ENCODE measurements around the gene ASTN2.

The ASTN2 gene

GRCh38 chr9:117403403-117403811 is 11.4 kb downstream of the ASTN2 start:
- no peak for DNase-seq (ENCODE audit: low spot score)
- TF ChIP-seq CTCF (IDR thresholded peaks at IDR 0.05; ENCODE audit: extremely low read depth, insufficient read depth, missing control alignments): no peak
- in situ Hi-C loops (cut with MboI; ENCODE audit: low pct_unique_long_range_greater_than_20kb, low sequenced_read_pairs, unreplicated experiment): no loop called here

GRCh38 chr9:117400171-117400570 is 14.7 kb downstream of the ASTN2 start:
- in situ Hi-C loops (cut with MboI; ENCODE audit: low pct_unique_long_range_greater_than_20kb, low sequenced_read_pairs, unreplicated experiment): no loop called here
- no peak for DNase-seq (ENCODE audit: low spot score)
- TF ChIP-seq CTCF (IDR thresholded peaks at IDR 0.05; ENCODE audit: extremely low read depth, insufficient read depth, missing control alignments): no peak

GRCh38 chr9:117395151-117395650 is 19.7 kb downstream of the ASTN2 start:
- in situ Hi-C loops (cut with MboI; ENCODE audit: low pct_unique_long_range_greater_than_20kb, low sequenced_read_pairs, unreplicated experiment): no loop called here
- no peak for DNase-seq (ENCODE audit: low spot score)
- TF ChIP-seq CTCF (IDR thresholded peaks at IDR 0.05; ENCODE audit: extremely low read depth, insufficient read depth, missing control alignments): no peak

- DNase-seq (ENCODE audit: low spot score): no peak
- no peak for TF ChIP-seq CTCF (IDR thresholded peaks at IDR 0.05; ENCODE audit: extremely low read depth, insufficient read depth, missing control alignments)
- in situ Hi-C loops (cut with MboI; ENCODE audit: low pct_unique_long_range_greater_than_20kb, low sequenced_read_pairs, unreplicated experiment): no loop called here
These were observed 20.2 kb downstream of the ASTN2 start for GRCh38 chr9:117394655-117395054.

GRCh38 chr9:117392992-117393391 is 21.9 kb downstream of the ASTN2 start:
- no peak for DNase-seq (ENCODE audit: low spot score)
- no peak for TF ChIP-seq CTCF (IDR thresholded peaks at IDR 0.05; ENCODE audit: extremely low read depth, insufficient read depth, missing control alignments)
- in situ Hi-C loops (cut with MboI; ENCODE audit: low pct_unique_long_range_greater_than_20kb, low sequenced_read_pairs, unreplicated experiment): no loop called here

- in situ Hi-C loops (cut with MboI; ENCODE audit: low pct_unique_long_range_greater_than_20kb, low sequenced_read_pairs, unreplicated experiment): no loop called here
- DNase-seq (ENCODE audit: low spot score): no peak
- no peak for TF ChIP-seq CTCF (IDR thresholded peaks at IDR 0.05; ENCODE audit: extremely low read depth, insufficient read depth, missing control alignments)
These were observed 27.4 kb downstream of the ASTN2 start for GRCh38 chr9:117387422-117387821.

- in situ Hi-C loops (cut with MboI; ENCODE audit: low pct_unique_long_range_greater_than_20kb, low sequenced_read_pairs, unreplicated experiment): no loop called here
- no peak for TF ChIP-seq CTCF (IDR thresholded peaks at IDR 0.05; ENCODE audit: extremely low read depth, insufficient read depth, missing control alignments)
- DNase-seq (ENCODE audit: low spot score): no peak
These were observed 35.5 kb downstream of the ASTN2 start for GRCh38 chr9:117379341-117379740.

Data from GM13977 (cell line).